OCI-M1 (cell line): ENCODE results near the gene PRR5L.
A peak's percentile ranks its signal among the peaks of the same experiment; 100 is the strongest.

ENCODE experiments used
- DNase-seq: peaks from one replicate; lab custom pipeline; 2025; lab: John Stamatoyannopoulos, UW

PRR5L gene

DNA sequence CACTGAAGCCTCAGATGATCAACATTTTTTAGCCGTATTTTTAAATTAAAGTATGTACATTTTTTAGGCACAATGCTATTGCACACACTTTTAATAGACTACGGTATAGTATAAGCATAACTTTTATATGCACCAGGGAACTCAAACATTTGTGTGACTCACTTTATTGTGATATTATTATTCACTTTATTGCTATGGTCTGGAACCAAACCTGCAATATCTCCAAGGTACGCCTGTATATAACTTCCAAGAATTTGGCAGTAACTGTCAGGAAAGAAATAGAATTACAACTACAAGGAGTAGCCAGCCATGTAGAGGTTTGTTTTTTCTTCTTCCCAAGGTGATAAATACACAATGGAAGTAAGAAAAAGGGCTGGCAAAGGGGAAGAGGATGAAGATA is 62.3 kb downstream of the PRR5L start:
- DNase-seq: no peak

DNA sequence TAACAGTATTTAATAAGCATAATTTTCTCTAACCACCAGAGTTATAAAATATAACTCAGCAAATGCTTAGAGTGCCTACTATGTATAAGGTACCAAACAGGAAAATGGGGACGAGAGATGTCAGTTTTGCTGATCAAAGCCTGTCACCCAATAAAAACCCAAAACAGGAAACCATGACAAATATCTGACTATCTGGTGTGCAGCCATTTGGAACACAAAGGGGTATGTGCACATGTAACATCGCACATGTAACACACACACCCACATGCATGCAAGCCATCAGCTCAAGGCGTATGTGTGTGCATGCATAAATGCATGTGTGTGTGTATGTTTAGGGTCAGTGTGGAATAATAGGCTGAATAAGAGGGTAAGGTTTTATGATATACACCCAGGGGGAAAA is 64.2 kb downstream of the PRR5L start:
- DNase-seq: no peak

DNA sequence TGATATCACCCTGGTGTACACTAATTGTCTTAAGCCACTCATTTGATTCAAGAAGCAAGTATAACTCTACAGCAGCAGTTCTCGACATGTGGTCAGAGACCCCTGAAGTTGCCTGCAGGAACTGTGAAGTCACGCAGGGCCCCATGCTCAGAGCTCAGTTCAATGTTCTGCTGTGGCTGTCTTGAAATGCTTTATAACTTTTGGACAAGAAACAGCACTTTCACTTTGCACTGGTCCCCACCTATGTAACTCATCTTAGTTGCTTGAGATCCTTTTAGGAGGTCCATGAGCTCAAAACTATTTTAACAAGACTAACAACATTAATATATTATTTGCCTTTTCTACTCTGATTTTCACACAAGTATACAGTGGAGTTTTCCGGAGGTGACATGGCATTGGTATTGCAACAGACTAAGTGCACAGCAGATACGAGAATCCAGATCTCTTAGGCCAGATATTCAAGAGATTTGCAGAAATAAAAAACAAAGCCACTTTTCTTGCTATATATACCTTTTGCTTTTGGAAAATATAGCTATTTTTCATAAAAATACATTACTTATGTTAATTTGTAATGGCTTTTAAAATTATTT is 64.8 kb downstream of the PRR5L start:
- peak; percentile 35 for DNase-seq

DNA sequence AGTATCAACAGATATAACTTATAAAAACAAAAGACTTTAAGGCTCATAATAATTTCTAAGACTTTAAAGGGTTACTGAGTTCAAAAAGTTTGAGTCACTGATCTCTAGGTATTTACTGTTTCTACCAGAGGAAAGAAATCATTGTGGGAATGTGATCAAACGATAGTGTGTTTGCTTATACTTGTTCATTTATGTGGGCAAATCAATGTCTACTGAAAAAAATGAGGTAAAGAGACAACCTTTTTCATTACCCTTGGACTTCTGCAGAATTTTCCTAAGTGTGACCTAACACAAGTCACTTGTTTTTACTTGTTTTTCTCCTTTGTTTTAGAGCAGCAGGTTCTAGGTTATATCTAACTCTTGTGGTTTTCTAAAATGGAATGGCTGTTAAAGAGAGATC is 65.4 kb downstream of the PRR5L start:
- DNase-seq: peak; percentile 42

DNA sequence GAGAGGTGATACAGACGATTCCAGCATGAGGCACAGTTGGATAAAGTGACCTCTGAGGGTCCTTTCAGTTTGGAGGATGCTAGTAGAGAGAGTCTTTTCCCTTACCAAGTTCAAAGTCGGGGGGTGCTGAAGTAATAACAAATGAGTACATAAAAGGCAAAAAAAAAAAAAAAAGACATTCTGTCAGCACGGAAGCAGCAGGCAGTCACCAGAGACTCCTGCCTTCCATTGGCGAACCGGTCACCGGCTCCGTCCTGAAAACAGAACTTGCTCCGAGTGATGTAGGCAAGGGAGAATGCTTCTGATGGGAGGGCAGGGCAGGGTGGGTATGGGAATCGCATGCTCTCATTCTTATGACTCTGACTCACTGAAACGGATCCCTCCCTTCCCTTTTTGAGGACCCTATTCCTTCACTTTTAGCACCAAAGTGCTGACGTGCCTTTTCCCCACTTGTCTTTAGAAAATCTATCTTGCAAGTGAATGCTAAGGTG is 65.9 kb downstream of the PRR5L start:
- DNase-seq: no peak

DNA sequence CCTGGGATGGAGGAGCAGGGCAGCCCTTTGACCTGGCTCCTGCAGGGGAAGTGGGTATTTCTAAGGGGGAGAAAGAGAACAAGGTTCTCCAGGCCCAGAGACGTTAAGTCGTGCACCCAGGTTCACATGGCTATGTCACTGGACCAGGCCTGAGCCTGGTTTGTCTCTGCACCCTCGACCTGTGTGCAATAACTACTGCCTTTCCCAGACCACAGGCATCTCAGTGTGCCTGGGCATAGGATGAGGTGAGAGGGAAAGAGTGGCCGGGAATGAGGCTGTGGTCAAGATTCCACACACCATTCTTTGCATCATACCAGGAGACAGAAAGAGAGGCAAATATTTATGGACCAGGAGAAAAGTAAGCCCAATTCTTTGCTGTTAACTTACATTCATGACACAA is 66.8 kb downstream of the PRR5L start:
- DNase-seq: no peak

DNA sequence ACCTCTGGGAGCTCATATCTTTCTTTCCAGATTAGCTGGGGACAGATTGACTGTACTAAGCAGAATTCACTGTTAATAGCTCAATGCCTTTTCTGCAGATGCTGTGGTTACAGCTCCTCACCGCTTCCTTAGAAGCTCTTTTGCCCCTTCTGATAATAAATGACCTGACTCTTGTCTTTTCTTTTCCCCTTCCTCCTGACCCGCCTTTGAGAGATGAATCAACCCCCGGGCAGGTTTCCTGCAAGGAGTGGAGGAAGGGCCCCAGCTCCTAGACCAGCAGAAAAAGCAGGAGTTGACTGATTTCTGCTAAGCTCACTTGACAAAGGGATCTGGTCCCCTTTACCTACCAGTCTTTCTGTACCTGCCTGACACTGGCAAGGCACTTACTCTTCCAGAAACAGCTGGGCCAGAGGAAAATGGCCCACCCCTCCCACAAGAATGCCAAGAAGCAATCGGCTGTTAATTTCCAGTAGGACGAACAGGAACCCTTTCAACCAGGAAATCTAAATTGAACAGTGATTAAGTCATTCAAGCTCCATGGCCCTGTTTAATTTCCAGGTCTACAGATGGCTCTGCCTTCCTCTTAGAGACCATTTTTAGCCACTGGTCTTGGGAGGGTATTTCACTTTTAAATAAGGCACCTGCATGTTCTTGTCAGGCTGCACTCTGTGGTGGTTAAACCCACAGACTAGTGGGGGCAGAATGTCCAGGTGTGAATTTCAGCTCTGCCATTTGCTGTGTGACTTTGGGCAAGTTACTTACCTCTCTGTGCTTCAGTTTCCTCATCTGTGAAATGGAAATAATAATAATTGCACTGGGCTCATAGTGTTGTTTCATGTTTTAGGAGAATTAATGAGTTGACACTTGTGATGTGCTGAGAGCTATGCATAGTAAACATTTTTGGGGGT is 67.5 kb downstream of the PRR5L start:
- peak; percentile 61 for DNase-seq

DNA sequence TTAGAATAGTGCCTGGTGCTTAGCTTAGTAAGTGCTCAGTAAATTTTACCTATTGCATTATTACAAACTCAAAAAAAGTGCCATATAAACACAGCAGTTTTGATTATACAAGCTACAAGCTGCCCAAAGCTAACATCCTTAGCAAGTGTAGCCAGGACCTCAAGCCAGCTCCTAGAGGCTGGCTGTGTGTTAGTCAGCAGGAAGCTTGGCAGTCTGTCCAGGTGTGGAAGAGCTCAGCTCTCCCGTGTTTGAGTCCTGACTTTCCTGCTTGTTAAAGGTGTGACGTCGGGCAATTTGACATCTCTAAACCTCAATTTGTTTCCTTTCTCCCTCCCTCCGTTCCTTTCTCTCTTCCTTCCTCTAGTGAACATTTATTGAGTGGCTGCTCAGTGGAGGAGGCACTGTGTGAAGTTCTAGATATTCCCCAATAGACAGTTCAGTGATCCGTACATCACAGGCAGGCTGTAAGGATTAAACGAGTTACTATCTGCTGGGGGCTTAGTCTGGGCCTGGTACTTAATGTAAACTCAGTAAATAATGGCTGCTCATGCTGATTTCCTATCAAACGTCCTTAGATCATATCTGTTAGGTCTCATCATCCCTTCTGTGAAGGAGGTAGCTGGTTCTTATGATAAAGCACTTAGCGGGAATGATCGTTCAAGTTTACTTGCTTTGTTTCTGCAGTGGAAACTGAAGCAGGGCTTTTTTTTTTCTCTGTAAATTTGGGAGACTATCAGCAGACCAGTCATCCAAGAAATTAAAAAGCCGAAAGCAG is 68.7 kb downstream of the PRR5L start:
- no peak for DNase-seq

DNA sequence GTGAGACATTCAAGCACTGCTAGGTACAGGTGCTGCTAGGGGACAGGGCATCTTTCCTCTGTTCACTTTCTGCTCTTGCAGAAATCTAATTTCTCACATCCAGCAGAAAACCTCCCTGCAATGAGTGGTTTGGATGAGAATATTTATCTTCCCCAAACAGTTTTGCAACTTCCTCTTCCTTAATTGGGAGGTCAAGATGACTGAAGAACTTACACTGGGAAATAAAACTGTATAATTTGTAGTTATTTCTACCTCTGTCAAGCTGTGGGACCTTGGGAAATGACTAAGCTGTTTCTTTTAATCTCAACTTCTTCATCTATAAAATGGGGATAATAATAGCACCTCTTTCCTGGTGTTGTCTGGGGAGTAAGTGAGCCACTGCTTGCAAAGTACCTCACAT is 69.8 kb downstream of the PRR5L start:
- peak; percentile 86 for DNase-seq

DNA sequence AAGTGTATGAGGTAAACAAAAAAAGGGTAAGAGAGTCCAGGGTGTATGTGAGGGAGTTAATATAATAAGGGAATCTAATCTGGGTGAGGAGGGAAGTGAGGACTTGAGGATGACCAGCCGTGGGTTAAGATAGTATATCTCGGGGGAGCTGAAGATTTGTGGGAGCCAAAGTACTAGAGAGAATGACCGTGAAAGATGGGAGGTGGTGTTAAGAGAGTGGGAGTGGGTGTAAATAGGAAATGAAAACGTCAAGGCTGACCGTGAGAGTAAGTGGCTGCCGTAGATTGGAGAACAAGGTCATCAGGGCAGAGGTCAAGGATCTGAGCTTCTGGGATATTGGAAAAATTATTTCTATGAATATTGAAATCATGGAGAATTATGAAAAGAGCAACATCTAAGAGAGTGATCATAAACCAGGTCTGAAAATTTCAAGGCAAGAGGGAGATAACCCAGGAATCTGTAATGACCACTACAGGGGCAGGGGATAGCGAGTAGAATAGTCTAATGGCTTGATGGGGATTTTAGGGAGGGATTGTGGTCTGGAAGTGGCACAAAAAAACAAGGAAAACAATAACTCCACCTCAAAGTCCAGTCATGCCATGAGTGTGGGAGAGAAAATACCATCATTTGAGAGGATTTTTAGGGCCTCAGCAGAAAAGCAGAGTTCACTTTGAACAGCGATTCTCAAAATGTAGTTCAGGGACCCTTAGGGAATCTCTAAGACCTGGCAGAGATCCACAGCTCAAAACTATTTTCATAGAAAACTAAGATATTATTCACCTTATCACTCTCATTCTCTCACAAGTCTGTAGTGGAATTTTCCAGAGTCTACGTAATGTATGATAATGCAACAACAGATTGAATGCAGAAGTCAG is 72.0 kb downstream of the PRR5L start:
- DNase-seq: no peak

DNA sequence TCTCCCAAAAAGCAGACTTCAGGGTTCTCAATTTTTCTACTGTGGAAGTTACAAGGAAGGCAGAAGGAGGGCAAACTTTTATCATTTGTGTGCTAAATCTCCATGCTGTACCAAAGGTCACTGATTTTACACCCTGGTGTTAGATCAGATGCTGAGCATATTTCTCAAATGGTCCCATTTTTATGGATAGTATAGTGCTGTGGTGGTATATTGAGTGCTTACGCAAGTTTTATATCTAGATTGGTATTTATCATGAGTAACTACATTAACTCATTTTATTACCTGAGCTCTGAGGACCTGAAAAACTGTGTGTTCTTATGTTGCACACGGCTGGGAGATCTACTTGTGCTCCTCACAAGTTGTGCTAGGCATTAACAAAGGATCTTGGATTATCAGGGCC is 75.1 kb downstream of the PRR5L start:
- no peak for DNase-seq

DNA sequence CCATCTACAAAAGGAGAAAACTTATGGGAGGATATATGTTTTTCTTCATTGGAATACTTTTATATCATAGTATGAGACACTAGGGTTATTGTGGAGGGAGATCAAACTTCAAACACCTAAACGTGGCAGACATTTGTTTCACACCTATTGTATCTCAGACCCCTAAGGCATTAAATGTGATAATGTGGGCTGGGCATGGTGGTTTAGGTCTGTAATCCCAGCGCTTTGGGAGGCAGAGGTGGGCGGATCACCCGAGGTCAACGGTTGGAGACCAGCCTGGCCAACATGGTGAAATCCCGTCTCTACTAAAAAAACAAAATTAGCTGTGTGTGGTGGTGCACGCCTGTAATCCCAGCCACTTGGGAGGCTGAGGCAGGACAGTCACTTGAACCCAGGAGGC is 75.5 kb downstream of the PRR5L start:
- DNase-seq: no peak

DNA sequence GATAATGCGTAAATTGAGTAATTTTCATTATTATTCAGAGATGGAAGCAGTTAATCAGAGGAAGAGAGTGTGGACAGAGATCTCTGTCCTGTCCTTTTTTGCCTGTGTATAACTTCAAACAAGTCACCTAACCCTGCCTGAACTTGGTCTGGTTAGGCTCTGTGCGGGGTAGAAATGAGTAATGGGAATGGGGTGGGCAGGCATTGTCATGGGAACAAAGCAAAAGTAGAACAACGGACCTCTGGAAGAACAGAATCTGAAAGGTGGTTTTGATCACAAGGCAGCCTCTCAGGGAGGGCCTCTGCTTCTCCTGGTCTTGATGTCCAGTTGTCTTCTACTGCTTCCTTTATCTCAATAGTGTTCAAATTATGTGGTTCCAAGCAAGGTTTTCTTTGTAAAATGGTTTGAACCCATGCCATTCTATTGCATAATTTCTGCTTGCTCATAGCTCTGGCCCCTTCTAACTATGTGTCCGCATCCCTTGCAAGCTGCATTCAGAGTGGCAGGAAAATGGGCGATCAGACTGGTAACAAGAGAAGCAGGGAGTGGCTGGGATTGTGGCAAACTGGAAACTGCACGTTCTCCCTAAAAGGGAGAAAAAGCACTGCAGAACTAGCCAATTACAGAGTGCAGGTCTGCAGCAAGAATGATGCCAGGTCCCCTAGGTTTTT is 76.1 kb downstream of the PRR5L start:
- DNase-seq: no peak

DNA sequence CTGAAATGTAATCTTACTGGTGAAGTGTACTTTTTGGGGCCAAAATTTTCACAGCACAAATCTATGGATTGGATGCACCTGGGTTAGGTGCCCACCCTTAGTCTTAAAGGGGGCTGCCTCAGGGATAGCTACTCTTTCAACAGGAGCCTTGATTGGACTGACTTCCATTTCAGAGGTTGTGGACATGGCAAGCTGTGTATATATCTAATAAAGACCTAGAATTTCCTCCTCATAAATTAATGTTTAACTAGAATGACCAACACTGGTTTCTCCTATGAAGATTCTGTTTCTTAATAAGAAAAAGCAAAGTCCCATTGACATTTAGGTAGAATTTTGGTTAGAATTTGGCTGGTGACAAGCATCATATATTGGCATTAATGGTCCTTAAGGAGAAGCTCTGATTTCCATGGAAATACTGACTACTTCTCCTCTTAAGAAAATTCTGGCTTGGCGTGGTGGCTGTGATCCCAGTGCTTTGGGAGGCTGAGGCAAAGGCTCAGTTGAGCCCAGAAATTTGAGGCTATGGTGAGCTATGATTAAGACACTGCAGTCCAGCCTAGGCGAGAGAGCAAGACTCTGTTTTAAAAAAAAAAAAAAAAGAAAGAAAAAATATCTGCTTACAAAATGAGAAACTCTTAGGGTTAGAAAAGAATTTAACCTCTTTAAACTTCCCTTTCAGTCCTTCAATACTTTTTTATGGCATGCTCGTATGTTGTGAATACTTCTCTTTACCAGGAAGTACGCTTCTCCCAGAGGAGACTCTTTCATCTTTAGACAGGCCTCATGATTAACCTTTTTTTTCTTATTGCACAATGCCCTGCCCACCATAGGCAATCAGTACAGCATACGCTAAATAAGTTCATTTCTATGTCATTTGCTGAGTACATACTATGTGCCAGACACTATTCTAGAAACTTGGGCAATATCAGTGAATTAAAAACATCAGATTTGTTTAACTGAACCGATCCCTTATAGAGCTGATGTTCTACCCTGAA is 77.2 kb downstream of the PRR5L start:
- peak; percentile 32 for DNase-seq

DNA sequence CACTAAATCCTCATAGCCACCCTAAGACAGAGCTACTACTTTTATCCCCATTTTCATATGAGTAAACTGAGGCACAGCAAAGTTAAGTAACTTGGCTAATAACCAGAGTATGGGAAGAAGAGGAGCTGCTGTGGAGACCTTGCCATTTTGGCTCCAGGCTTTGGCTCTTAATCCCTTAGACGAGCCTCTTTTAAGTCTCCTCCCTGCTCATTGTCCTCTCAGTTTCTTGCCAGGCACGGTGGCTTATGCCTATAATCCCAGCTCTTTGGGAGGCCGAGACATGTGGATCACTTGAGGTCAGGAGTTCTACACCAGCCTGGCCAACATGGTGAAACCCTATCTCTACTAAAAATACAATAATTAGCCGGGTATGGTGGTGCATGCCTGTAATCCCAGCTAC is 78.6 kb downstream of the PRR5L start:
- no peak for DNase-seq

DNA sequence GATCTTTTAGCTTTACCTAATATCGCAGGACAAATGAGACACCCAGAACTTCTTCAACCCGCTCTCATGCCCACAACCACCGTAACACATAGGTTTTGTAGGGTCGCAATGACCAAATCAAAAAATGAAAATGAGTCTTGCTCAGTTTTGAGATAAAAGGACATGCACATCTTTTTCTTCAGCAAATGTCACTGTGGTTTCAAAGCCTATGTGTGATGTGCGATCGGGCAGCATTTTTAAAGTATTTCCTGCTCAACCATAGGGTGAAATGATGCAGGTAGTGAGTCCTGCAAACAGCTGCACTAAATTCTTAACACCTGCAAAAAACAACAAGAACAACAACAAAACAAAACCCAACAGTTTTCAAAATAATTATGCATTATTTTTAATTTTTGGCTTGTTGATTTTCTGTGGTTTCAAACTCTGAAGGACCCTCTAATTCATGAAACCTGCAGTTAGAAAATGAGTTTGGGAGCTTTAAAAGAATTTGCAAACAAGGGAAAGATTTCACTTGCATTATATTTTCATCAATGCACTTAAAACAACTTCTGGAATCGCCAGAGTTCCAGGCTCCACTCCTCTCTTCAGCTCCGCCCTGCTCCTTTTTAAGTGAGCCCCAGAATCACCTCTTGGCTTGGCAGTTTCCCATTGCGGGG is 79.4 kb downstream of the PRR5L start:
- DNase-seq: no peak

DNA sequence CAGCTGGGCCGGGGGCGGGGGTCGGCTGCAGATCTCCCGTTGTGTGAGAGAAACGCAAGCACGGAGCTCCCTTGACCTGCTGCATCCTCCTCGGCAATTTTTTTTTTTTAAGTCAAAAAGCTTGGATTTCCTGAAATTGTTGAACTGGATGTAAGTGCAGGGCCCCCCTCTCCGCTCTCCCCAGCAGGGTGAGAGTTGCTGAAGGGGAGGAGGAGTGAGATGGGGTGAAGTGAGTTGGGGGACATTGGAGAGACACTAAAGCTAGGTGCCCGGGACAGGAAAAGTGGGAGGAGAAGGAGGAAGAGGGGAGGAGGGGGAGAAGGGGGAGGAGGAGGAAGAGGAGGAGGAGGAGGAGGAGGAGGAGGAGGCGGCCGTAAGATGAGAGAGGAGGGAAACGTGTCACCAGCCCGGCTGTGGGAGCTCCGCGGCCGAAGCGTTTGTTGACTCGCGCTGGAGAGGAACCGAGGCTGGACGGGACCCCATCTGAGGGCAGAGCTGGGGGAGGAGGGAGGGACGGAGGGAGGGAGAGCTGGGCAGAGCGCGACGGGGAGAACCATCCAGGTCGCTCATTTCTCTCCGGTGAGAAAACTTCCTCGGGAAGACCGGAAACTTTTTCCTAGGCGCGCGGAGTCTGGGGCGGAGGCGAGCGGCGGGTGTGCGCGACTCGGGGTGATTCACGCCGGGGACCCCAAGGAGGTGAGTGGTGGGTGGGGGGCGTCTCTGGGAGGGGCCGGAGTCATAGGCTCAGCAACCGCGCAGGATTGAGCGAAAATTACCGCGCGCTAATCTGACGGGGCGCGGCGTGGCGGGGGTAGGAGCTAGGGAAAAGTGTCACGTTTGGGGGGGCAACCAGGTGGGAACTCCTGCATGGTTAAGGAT is 80.2 kb downstream of the PRR5L start:
- DNase-seq: no peak
